H1 (cell line): ENCODE results near the gene GPBP1L1. TPM values are rescaled to one million over a fixed set of nuclear protein-coding genes. Genes with fewer than 3 reads are reported as not detected.

Source experiments
- FOSL1 ChIP-seq: IDR thresholded peaks from 2 replicates; pipeline ENCODE4 v1.6.1; 2011; ENCODE audit warnings: mild to moderate bottlenecking, low read depth, low read length, moderate library complexity; ENCODE audit not compliant: insufficient read depth
- SIX5 ChIP-seq: IDR thresholded peaks from 2 replicates; pipeline ENCODE4 v1.6.1; 2011; ENCODE audit warnings: mild to moderate bottlenecking, low read depth, low read length
- SRF ChIP-seq: IDR thresholded peaks from 2 replicates; pipeline ENCODE4 v1.6.1; 2011; ENCODE audit warnings: mild to moderate bottlenecking, low read depth, low read length, moderate library complexity
- polyA plus RNA-seq, 7 experiments: library from polyadenylated mRNA; depleted of rRNA in 3 of 7; stranded (reverse) in 5 of 7; unstranded in 2 of 7; fragments of >200 nt in 5 of 7; fragments of 200-250 nt in 2 of 7; gene quantifications; 1 replicate in 5 of 7; 2 replicates in 1 of 7; 4 replicates in 1 of 7; pipeline versions ENCODE4 v1.2.1 to v1.2.3, GENCODE V29; 2011 to 2013; ENCODE audit warnings: missing spikeins in 2 of 7, mixed read lengths in 2 of 7
- small RNA-seq: library from polyadenylated mRNA; stranded (forward); fragments of <200 nt; extraction: miRNeasy Mini kit (QIAGEN cat#:217004); gene quantifications from one replicate; pipeline ENCODE3, GENCODE V24; 2013; ENCODE audit not compliant: insufficient read depth
- total RNA-seq: library from RNA; stranded (reverse); fragmentation: NEBNext Ultra II Directional; extraction: Animal tissue kit (Norgen Biotek cat#: 25700); gene quantifications from 2 replicates; pipeline ENCODE4 v1.2.1, GENCODE V29; 2021

GPBP1L1 gene
- total and polyA plus RNA-seq, 2 of the 8 experiments (the other 6 are each of a cell fraction or from before 2014, with no cell fraction given), result 70.1 to 119 TPM

DNA sequence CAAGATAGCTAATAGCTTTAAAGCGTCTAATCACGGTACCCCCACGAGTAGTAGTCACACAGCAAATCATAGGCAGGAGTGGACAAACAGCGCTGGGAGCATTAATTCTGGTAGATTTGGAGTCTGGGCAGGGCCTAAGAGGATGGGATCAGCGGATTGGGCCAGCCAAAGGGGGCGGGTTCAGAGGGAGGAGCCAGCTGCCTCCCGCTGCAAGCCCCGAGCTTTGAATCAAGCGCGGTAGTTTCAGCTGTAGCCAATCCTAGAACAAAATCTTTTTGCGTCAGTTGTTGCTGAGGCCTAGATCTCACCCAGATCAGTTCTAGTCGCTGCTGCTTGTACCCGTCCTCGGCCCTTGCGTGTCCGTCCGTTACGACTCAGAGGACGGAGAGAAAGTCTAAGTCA, 103.1 kb downstream of the GPBP1L1 start (continued):
- TF ChIP-seq SRF, result no peak
- no peak for TF ChIP-seq SIX5
- TF ChIP-seq FOSL1, result no peak

Small RNA genes within 50 kb of the gene (small RNA-seq; reads per million reads assigned to genes)
- gene AL355480.1 (not detected), gene AL355480.2 (not detected), gene AL355480.3 (not detected), gene AL355480.4 (not detected)

Other genes with a start within 250 kb of the GPBP1L1 start
- gene TESK2, start 195.4 kb downstream of the GPBP1L1 start, total RNA-seq, result 10.9 and 12.6 TPM in 2 replicates
- 10.0 and 10.8 TPM in 2 replicates for gene TESK2, start 195.4 kb downstream of the GPBP1L1 start, polyA plus RNA-seq (2011; rRNA removed)
- gene CCDC163, start 186.5 kb downstream of the GPBP1L1 start, total RNA-seq, result 3.7 and 3.8 TPM in 2 replicates
- gene CCDC163, start 186.5 kb downstream of the GPBP1L1 start, polyA plus RNA-seq (2011; rRNA removed), result 5.0 and 6.0 TPM in 2 replicates
- 7.3 and 9.8 TPM in 2 replicates for gene MMACHC, start 186.2 kb downstream of the GPBP1L1 start, total RNA-seq
- 11.1 and 11.2 TPM in 2 replicates for gene MMACHC, start 186.2 kb downstream of the GPBP1L1 start, polyA plus RNA-seq (2011; rRNA removed)
- gene PRDX1, start 164.6 kb downstream of the GPBP1L1 start, total RNA-seq, result 1,354 and 1,418 TPM in 2 replicates
- 611 and 1,165 TPM in 2 replicates for gene PRDX1, start 164.6 kb downstream of the GPBP1L1 start, polyA plus RNA-seq (2011; rRNA removed)
- 334 and 344 TPM in 2 replicates for gene AKR1A1, start 135.7 kb downstream of the GPBP1L1 start, total RNA-seq
- 399 and 435 TPM in 2 replicates for gene AKR1A1, start 135.7 kb downstream of the GPBP1L1 start, polyA plus RNA-seq (2011; rRNA removed)
- 629 and 647 TPM in 2 replicates for gene NASP, start 102.5 kb downstream of the GPBP1L1 start, total RNA-seq
- 263 and 356 TPM in 2 replicates for gene NASP, start 102.5 kb downstream of the GPBP1L1 start, polyA plus RNA-seq (2011; rRNA removed)
- gene CCDC17, start 62.5 kb downstream of the GPBP1L1 start, total RNA-seq, result 1.9 and 2.0 TPM in 2 replicates
- gene CCDC17, start 62.5 kb downstream of the GPBP1L1 start, polyA plus RNA-seq (2011; rRNA removed), result 0.95 and 1.2 TPM in 2 replicates
- gene TMEM69, start 1.6 kb upstream of the GPBP1L1 start, total RNA-seq, result 39.0 and 44.4 TPM in 2 replicates
- gene TMEM69, start 1.6 kb upstream of the GPBP1L1 start, polyA plus RNA-seq (2011; rRNA removed), result 53.6 and 123 TPM in 2 replicates
- gene IPP, start 64.1 kb upstream of the GPBP1L1 start, total RNA-seq, result 4.2 and 5.6 TPM in 2 replicates
- gene IPP, start 64.1 kb upstream of the GPBP1L1 start, polyA plus RNA-seq (2011; rRNA removed), result 0.80 and 1.4 TPM in 2 replicates
- 35.4 and 36.9 TPM in 2 replicates for gene MAST2, start 117.1 kb upstream of the GPBP1L1 start, total RNA-seq
- 20.5 and 23.3 TPM in 2 replicates for gene MAST2, start 117.1 kb upstream of the GPBP1L1 start, polyA plus RNA-seq (2011; rRNA removed)